T-helper 2 cell treated with Interferon-gamma antibody and Interleukin-4, amounts not matched to agents 100 ng/mL and 5 ng/mL, for 36 hours (primary cell): ENCODE data around the gene BTBD7. TPM values are rescaled to one million over a fixed set of nuclear protein-coding genes. Genes with fewer than 3 reads are reported as not detected.
"Not testable (repeated sequence)": the region's sequence is repeated elsewhere in the genome, so short reads cannot be mapped to it uniquely, and the experiment has no call there.

Source experiments
- intact Hi-C: fragments of 100-400 bp; cut with micrococcal nuclease; formaldehyde crosslinking; loops from one replicate; pipeline ENCODE4 v1.15.1; 2023
- total RNA-seq: library from RNA; stranded (reverse); gene quantifications from 2 replicates; pipeline ENCODE4 v1.2.3, GENCODE V29; 2022

Gene BTBD7
- total RNA-seq = 21.1 and 21.9 TPM in 2 replicates

- intact Hi-C loops = loop anchor here (1.0 to 10.0 kb wide), 4 partner anchors 126 to 802 kb away; partner anchors contain the start of genes GON7, MOAP1 and UBR7
These were observed at the start of gene BTBD7 for GRCh38 chr14:93332853-93333630. Gene BTBD7 (minus strand): TSS chr14:93333036. CDS start chr14:93296051, 36,985 bp downstream.

DNA sequence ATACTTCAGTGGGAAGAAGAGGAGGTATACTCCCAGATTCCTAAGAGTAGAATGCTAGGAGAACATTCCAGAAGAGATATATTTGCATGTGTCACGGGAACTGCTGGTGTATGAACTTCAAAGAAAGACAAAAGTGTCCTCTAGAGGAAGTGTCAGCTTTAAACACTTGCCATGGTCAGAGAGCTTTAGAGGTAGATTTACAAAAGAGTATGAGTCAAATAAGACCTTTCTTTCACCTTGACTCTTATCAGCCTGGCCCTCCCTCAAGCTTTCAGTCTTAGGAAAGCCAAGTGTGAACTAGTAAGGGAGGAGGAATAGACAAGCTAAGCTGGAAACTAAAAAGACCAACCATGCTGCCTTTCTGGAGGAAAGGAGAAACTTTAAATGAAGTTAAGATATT, 48.8 kb upstream of the BTBD7 start:
- intact Hi-C loops = no loop called here

DNA sequence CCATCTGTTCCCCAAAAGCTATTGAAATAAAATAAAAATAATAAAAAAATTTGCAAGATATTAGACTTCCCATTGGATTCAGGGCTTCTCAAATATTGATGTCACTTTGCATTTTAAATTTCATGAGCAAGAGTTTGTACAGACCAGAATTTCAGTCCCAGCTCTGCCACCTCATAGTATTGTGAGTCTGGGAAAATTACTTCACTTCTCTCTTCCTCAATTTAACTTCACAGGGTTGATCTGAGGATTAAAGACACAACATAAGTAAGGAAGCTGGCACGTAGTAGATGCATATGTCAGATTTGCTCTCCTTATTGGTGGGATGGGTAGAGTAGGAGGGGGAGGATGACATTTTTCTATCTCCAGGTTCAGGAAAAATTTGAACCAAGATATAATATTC, 47.0 kb upstream of the BTBD7 start:
- intact Hi-C loops = no loop called here

GRCh38 chr14:93375673-93376156, 42.9 kb upstream of the BTBD7 start:
- intact Hi-C loops = no loop called here

GRCh38 chr14:93369713-93370266, 37.0 kb upstream of the BTBD7 start:
- intact Hi-C loops = no loop called here

- intact Hi-C loops = no loop called here
These were observed 36.3 kb upstream of the BTBD7 start for GRCh38 chr14:93368996-93369712.

GRCh38 chr14:93354873-93355272, 22.0 kb upstream of the BTBD7 start:
- intact Hi-C loops = not testable (repeated sequence)

- intact Hi-C loops = no loop called here
These were observed 15.5 kb upstream of the BTBD7 start for GRCh38 chr14:93348292-93348691.

DNA sequence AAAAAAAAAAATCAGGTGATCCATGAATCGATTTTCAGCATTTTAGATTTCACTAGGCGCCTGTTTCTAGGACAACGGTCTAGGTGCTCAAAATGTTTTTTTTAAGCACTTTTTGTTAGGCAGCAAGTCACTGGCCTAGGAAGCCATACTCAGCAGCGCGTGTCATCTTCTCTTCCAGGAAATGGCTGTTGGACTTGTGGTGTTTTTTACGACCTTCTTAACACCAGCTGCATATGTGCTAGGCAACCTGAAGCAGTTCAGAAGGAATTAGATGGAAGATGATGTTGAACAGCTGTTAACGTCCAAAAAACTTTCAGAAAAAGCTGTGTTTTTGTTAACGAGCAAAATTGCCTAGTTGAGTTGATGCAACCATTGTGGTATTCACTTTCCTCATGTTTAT, 15.0 kb upstream of the BTBD7 start:
- intact Hi-C loops = no loop called here

GRCh38 chr14:93346926-93347721, 14.3 kb upstream of the BTBD7 start, which contains the start of gene COX8C:
Gene COX8C (plus strand): TSS chr14:93347182. CDS start chr14:93347269, 87 bp downstream.
- intact Hi-C loops = no loop called here

GRCh38 chr14:93343797-93344196, 11.0 kb upstream of the BTBD7 start:
- intact Hi-C loops = no loop called here

- intact Hi-C loops = no loop called here
These were observed 10.4 kb upstream of the BTBD7 start for GRCh38 chr14:93343266-93343665.

- intact Hi-C loops = loop anchor here (10.0 kb wide), 1 partner anchor 797 kb away; no protein-coding TSS in a partner anchor
These were observed 5.0 kb upstream of the BTBD7 start for GRCh38 chr14:93337884-93338283.

GRCh38 chr14:93337143-93337753, 4.4 kb upstream of the BTBD7 start:
- intact Hi-C loops = loop anchor here (10.0 kb wide), 1 partner anchor 798 kb away; no protein-coding TSS in a partner anchor

- intact Hi-C loops = loop anchor here (1.0 to 10.0 kb wide), 4 partner anchors 127 to 801 kb away; partner anchors contain the start of genes GON7, MOAP1 and UBR7
These were observed 831 bp upstream of the BTBD7 start for GRCh38 chr14:93333631-93334103.

- intact Hi-C loops = loop anchor here (2.0 to 10.0 kb wide), 3 partner anchors 126 to 802 kb away; partner anchors contain the start of genes GON7 and UBR7
These were observed 411 bp downstream of the BTBD7 start for GRCh38 chr14:93332397-93332852.

DNA sequence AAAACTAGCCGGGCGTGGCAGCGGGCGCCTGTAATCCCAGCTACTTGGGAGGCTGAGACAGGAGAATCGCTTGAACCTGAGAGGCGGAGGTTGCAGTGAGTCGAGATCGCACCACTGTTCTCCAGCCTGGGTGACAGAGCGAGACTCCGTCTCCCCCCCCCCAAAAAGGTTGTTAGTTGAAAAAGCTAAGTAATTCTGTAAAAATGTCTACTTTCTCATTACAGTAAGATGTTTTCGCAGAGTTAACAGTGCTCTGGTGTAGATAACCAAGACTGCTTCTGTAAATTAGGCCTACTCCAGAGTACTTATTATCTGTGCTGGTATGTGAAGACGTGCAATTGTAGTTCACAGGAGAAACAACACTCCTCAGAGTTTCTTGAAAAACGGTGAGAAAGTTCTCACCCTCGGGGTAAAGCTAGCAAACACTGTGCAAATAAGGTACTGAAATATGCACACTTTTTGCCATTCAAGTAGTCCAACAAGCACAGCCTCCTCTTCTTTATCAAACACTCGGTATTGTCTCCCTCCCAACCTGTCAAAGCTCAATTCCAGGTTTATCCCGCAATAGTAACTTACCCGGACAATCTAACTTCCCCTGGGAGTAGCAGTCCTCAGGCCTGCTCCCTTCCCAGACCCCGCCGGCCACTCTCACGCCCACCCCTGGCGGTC, 974 bp downstream of the BTBD7 start:
- intact Hi-C loops = loop anchor here (2.0 to 10.0 kb wide), 3 partner anchors 125 to 803 kb away; partner anchors contain the start of genes GON7 and UBR7

DNA sequence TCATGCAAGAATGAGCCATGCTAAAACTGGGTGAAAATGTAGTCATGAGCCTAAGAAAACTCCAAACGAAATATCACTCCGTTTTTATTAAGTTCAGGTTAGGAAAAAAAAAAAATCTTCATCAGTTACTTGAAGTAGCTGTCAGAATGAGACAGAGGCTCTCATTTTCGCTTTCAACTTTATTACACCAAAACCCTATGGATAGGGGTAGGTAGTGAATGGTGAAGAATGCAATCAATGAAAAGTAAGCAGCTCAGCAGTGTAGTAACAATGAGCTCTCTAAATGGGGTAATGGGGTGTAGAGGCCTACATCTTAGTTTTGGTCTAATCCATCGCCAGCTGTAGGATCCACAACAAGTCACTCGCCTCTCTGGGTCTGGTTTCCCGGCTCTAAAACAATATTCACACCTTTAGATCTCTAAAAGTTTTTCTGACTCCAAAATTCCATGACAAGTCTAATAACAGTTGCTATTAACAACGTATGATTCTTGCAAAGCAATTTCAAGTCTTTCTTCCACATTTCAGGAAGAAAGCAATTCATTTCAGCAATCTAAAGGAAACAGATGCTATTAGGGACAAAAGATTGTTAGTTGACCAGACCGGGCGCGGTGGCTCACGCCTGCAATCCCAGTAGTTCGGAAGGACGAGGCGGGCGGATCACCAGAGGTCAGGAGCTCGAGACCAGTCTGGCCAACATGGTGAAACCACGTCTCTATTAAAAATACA, 1.7 kb downstream of the BTBD7 start:
- intact Hi-C loops = loop anchor here (5.0 to 10.0 kb wide), 2 partner anchors 219 to 804 kb away; no protein-coding TSS in a partner anchor

- intact Hi-C loops = loop anchor here (5.0 to 10.0 kb wide), 2 partner anchors 218 to 804 kb away; no protein-coding TSS in a partner anchor
These were observed 2.2 kb downstream of the BTBD7 start for GRCh38 chr14:93330609-93331000.
